Astrocyte of the cerebellum (primary cell): Measurements from ENCODE around the gene EXOSC7.

ENCODE experiments used
- DNase-seq: peaks from one replicate; pipeline ENCODE4 v3.0.0-alpha.2; 2011; ENCODE audit warnings: low read depth
- H3K4me3 ChIP-seq: 2 replicates; pipeline ENCODE4 v1.5.1; 2011; ENCODE audit warnings: mild to moderate bottlenecking, low read depth, low read length, moderate library complexity
- in situ Hi-C: cut with HindIII; loops from 2 replicates; pipeline ENCODE4 v1.10.0; 2017; ENCODE audit warnings: low sequenced_read_pairs
- TF ChIP-seq, protein P1 (sequence below): IDR thresholded peaks from 2 replicates; pipeline ENCODE4 v1.5.1; 2012; ENCODE audit warnings: low read length, low read depth, moderate library complexity, mild to moderate bottlenecking; ENCODE audit errors: missing control alignments

The EXOSC7 gene

GRCh38 chr3:44950275-44950734, 25.7 kb upstream of the EXOSC7 start:
- H3K4me3 ChIP-seq = no peak overlapping the region
- in situ Hi-C loops = no loop called here
- TF ChIP-seq, protein P1, sequence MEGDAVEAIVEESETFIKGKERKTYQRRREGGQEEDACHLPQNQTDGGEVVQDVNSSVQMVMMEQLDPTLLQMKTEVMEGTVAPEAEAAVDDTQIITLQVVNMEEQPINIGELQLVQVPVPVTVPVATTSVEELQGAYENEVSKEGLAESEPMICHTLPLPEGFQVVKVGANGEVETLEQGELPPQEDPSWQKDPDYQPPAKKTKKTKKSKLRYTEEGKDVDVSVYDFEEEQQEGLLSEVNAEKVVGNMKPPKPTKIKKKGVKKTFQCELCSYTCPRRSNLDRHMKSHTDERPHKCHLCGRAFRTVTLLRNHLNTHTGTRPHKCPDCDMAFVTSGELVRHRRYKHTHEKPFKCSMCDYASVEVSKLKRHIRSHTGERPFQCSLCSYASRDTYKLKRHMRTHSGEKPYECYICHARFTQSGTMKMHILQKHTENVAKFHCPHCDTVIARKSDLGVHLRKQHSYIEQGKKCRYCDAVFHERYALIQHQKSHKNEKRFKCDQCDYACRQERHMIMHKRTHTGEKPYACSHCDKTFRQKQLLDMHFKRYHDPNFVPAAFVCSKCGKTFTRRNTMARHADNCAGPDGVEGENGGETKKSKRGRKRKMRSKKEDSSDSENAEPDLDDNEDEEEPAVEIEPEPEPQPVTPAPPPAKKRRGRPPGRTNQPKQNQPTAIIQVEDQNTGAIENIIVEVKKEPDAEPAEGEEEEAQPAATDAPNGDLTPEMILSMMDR = no peak
- no peak for DNase-seq

DNA sequence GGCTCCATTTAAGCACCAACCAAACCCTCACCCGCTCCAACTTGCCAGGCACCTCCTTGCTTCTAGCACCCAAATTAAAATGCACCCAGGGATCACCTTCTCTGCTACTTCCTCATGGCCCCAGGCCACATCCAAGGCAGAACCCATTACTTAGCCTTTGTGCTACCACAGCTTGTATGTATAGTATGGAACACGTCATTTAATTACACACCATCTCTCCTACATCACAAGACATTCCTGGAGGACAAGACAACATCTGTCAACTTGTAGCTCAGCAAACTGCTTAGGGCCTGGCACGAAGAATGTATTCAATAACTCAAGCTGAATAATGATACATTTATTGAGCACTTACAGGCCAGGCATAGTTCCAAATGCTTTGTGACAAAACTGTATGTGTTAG, 23.4 kb upstream of the EXOSC7 start:
- no peak for DNase-seq
- in situ Hi-C loops = no loop called here
- no peak overlapping the region for H3K4me3 ChIP-seq
- TF ChIP-seq, protein P1 = no peak

DNA sequence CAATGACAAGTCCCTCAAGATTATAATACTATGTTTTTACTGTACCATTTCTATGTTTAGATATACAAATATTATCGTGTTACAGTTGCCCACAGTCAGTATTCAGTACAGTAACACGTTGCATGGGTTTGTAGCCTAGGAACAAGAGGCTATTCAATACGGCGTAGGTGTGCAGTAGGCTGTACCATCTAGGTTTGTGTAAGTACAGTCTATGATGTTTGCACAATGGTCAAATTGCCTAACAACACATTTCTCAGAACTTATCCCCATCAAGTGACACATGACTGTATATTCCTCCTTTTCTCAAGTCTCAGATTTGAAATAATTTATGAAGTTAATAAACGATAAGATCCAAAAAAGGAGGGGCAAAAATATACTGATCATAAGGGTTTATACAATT, 21.7 kb upstream of the EXOSC7 start:
- DNase-seq = no peak
- H3K4me3 ChIP-seq = no peak overlapping the region
- in situ Hi-C loops = no loop called here
- TF ChIP-seq, protein P1 = no peak

- no peak overlapping the region for H3K4me3 ChIP-seq
- no peak for DNase-seq
- in situ Hi-C loops = no loop called here
- TF ChIP-seq, protein P1 = no peak
Measured at GRCh38 chr3:44954962-44955361, 21.1 kb upstream of the EXOSC7 start.

GRCh38 chr3:44955917-44956316, 20.1 kb upstream of the EXOSC7 start:
- DNase-seq = no peak
- TF ChIP-seq, protein P1 = no peak
- no peak overlapping the region for H3K4me3 ChIP-seq
- in situ Hi-C loops = no loop called here

- in situ Hi-C loops = no loop called here
- TF ChIP-seq, protein P1 = no peak
- H3K4me3 ChIP-seq = no peak overlapping the region
- no peak for DNase-seq
Measured at GRCh38 chr3:44957986-44958385, 18.1 kb upstream of the EXOSC7 start.

GRCh38 chr3:44958386-44958785, 17.7 kb upstream of the EXOSC7 start:
- in situ Hi-C loops = no loop called here
- TF ChIP-seq, protein P1 = no peak
- H3K4me3 ChIP-seq = no peak overlapping the region
- no peak for DNase-seq
